ENCODE data around the gene SINHCAF.

- no peak for TF ChIP-seq RAD21 (IDR thresholded peaks at IDR 0.05)
- TF ChIP-seq FOXA1 (IDR thresholded peaks at IDR 0.05), result no peak
- TF ChIP-seq CTCF (IDR thresholded peaks at IDR 0.05; ENCODE audit: low read depth, low read length, missing input control), result no peak
- TF ChIP-seq TAF1 (conservative IDR thresholded peaks at IDR 0.05), result no peak
Measured at GRCh38 chr12:31368666-31369361, 42.9 kb upstream of the SINHCAF start.

Measured in liver (tissue), 3 donors.